ENCODE measurements around the gene KIF1C.
A peak's percentile ranks its signal among the peaks of the same experiment; 100 is the strongest.
"Not testable (repeated sequence)": the region's sequence is repeated elsewhere in the genome, so short reads cannot be mapped to it uniquely, and the experiment has no call there.

The KIF1C gene

DNA sequence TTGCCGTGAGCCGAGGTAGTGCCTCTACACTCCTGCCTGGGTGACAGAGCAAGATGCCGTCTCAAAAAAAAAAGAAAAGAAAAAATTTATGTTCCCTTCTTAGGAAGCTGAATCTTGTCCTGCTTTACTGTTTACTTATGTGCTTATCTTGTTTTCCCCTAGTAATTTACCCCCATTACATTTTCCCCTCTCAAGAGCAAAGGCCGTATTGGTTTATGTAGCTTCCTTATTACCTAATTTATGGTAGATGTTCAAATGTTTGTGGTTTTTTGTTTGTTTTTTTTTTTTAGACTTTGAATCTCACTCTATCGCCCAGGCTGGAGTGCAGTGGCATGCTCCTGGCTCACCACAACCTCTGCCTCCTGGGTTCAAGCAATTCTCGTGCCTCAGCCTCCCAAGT lies 47.7 kb downstream of the KIF1C start:
- DNase-seq, result no peak

DNA sequence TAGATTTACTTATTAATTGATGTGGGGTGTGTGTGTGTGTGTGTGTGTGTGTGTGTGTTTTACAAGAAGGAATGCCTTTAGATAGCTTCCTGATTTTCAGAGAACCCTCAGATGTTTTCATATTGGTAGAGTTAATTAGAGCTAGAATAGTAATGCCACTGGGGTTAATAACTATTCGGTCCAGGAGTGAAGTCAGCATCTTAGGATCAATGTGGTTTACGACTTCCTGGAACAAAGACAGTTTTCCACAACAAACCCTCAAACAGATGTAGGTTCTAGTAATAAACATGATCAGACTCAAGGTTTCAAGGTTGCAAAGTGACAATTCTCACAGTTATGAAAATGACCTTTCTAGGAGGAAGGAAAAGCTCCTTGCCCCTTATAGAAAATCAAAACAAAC lies 49.7 kb downstream of the KIF1C start:
- no peak for DNase-seq

DNA sequence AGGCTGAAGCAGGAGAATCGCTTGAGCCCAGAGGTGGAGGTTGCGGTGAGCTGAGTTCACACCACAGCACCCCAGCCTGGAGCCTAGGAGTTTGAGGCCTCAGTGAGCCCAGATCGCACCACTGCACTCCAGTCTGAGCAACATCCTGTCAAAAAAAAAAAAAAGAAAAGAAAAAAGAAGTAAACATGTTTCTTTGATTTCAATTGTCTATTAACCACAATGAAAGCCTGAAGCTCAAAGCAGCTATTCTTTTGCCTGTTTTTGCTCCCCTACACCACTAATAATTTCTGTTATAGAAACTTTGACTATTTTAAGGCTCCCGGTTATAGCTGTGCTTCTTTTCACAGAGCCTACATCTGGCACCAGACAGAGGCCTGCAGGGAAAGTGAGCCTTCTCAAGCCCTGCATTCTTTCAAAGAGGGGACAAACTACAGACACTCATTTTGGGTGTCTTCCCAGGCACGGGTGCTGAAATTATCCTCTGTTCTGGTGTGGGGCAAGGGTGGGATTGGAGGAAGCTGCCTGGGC lies 51.6 kb downstream of the KIF1C start:
- DNase-seq, result peak; percentile 35

DNA sequence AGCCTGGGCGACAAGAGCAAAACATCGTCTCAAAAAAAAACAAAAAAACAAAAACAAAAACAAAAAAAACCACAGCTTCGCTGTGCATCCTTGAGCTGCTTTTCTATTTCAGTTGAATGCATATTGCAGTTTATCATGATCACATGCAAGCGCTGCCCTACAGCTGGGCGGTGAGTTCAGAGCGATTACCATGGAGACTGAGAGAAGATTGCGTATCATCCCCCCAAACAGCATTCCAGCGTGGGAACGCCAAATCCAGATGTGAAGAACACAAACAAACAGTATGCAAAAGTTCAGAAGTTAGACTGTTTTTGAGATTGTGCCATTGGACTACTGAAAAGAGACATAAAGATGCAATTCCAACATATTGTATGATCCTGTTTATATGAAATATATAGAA lies 52.5 kb downstream of the KIF1C start:
- no peak for DNase-seq

DNA sequence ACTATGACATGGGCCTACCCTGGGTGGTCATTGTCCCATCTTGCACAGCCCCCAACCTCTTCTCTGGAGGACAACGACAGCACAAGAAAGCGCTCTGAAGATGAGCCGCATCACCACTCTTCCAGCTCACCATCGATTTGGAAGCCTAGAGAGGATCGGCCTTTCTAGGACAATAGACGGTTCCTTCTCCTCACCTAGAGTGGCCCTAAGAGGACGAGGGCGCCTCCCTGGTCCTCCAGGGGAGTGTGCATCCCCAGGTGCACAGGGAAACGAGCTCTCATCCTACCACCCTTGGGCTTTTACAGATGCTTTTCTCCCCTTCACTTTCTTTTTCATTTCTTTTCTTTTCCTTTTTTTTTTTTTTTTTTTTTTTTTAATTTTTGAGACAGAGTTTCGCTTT lies 57.8 kb downstream of the KIF1C start:
- DNase-seq, result no peak

DNA sequence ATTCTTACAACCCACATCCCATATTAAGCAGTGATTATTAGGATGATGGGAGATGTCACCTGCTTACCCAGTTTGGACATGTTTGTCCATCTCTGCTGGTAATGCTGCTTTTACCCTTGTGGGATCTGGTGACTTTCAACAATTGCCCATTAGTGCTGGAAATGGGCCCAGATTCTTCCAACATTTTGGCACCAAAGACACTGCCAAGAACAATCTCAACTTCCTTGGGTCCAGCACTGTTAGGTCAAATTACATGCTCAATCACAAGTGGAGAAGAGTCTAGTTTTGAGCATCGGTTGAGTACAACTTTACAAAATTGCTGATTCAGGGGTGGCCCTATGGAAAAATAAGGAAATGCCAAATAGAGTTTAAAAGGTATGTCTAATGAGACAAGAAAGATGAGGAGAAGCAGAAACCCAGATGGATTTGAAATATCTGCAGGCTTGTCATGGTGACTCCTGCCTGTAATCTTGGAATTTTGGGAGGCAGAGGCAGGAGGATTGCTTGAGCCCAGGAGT lies 67.5 kb downstream of the KIF1C start:
- DNase-seq, result no peak

DNA sequence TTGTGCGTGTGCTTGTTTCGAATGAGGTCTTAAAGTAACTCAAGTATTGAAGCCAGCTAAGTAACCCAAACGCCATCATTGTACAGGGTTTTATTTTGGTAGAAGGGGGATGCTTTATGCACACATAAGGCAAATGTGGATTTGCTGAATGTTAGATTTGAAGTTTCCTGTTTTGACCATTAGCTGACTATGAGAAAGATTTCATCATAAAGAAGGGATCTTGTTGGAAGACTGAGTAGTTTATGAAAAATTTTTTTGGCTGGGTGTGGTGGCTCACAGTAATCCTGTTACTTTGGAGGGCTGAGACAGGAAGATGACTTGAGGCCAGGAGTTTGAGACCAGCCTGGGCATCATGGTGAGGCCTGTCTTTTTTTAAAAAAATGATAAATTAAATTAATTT lies 70.5 kb downstream of the KIF1C start:
- no peak for DNase-seq

DNA sequence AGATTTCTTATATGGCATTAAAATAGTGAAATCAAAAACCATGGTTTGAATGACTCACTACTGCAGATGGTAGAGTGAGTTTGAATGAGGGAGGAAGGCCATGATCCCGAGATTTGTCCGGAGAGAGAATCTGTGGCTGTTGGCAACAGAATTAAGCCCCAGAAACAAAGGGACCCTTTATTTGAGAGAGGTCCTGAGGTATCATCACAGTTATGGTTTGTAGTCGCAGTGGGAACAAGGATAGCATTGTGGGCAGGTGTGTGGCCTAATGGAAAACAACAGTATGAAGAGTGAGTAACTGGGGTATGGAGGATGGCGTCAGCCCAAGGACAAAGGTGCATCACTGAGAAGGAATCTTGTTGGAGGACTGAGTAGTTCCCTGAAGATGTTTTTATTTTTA lies 72.0 kb downstream of the KIF1C start:
- DNase-seq, result no peak

DNA sequence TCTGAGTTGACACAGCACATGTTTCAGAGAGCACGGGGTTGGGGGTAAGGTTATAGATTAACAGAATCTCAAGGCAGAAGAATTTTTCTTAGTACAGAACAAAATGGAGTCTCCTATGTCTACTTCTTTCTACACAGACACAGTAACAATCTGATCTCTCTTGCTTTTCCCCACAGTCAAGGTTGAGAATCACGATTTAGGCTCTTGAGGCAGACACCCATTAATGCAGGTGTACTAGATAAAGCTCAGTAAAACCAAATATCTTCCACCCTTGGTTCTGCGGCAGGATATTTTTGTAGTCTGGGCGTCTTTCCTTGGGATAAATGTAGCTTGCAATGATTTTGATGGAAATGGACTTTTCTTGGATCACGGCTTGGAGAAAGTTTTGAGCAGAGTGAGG lies 77.7 kb downstream of the KIF1C start:
- not testable (repeated sequence) for DNase-seq

DNA sequence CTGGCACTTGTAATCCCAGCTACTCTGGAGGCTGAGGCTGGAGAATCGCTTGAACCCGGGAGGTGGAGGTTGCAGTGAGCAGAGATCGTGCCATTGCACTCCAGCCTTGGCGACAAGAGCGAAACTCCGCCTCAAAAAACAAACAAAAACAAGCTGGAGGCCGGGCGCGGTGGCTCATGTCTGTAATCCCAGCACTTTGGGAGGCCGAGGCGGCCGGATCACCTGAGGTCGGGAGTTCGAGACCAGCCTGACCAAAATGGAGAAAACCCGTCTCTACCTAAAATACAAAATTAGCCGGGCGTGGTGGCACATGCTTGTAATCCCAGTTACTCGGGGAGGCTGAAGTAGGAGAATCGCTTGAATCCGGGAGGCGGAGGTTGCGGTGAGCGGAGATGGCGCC lies 79.5 kb downstream of the KIF1C start:
- DNase-seq, result not testable (repeated sequence)

DNA sequence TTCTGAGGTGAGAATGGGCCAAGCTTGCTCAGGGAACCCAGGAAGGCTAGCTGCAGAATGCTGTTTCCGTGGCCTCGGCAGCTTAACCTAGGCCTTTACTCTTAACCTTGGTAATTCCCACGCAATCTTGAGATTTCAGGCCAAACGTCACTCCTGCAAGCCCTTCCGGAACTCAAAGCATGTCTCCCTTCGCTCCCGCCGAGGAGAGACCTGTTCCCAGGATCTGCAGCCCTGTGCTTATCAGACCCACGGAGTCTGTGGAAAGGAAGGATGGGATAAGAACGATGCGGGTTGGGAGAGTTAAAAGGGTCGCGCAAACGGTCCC lies 80.0 kb downstream of the KIF1C start:
- no peak for DNase-seq

Measured in activated CD4-positive, alpha-beta T cell treated with anti-CD3 and anti-CD28 coated beads, Interleukin-10, Interleukin-2, amounts not matched to agents 100 ng/mL and 50 ng/mL, durations not matched to agents 16 hours and 8 hours (primary cell).